H1 (cell line): Measurements from ENCODE around the gene BRD1. TPM values are rescaled to one million over a fixed set of nuclear protein-coding genes. Genes with fewer than 3 reads are reported as not detected.

ENCODE experiments used
- NRF1 ChIP-seq: IDR thresholded peaks from 2 replicates; pipeline ENCODE4 v1.6.1; 2011; ENCODE audit warnings: mild to moderate bottlenecking, low read depth, low read length, improper control_type of control experiment
- polyA plus RNA-seq, 7 experiments: library from polyadenylated mRNA; depleted of rRNA in 3 of 7; stranded (reverse) in 5 of 7; unstranded in 2 of 7; fragments of >200 nt in 5 of 7; fragments of 200-250 nt in 2 of 7; gene quantifications; 1 replicate in 5 of 7; 2 replicates in 1 of 7; 4 replicates in 1 of 7; pipeline versions ENCODE4 v1.2.1 to v1.2.3, GENCODE V29; 2011 to 2013; ENCODE audit warnings: missing spikeins in 2 of 7, mixed read lengths in 2 of 7
- total RNA-seq: library from RNA; stranded (reverse); fragmentation: NEBNext Ultra II Directional; extraction: Animal tissue kit (Norgen Biotek cat#: 25700); gene quantifications from 2 replicates; pipeline ENCODE4 v1.2.1, GENCODE V29; 2021

BRD1 gene
- total and polyA plus RNA-seq, 2 of the 8 experiments (the other 6 are each of a cell fraction or from before 2014, with no cell fraction given) = 6.8 to 34.0 TPM

DNA sequence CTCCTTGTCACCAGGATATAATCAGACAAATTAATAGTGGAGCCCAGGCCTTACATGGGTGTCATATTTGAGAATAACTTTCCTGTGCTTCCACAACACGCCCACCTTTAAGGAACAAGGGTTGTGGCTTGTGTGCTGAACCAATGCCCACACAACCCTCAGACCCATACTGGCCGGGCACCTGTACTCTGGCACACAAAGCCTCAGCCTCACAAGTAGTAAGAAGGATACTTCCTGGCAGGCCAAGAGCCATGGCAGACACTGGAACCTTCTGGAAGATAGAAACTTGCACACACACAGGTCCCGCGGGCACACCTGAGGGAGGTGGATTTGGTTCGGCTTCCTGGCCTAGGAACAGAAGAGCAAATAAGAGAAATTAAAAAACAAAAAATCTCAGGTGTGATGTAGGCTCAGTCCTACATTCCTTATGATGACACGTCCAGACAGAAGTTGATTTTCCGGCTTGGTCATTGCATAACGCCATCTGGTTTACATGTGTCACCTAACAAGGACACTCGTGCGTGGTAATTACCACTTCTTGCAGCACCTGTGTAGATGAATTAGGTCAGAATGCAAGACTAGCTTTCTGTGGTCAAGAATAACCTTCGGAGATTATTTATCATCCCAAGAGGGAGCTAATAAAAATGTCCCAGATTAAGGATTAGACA, 5.8 kb upstream of the BRD1 start (continued):
- TF ChIP-seq NRF1 = no peak
